ENCODE results near the gene CADM4. TPM values are rescaled to one million over a fixed set of nuclear protein-coding genes. Genes with fewer than 3 reads are reported as not detected.
A peak's percentile ranks its signal among the peaks of the same experiment; 100 is the strongest.

Gene CADM4
- total RNA-seq, 4 donors from 2014 or later = 19.8 to 52.5 (median 31.6) TPM

- no peak for ATAC-seq
- H3K27ac ChIP-seq = no peak overlapping the region
- H3K9me3 ChIP-seq = no peaks in the 10 kb centered on the region
- H3K4me3 ChIP-seq = no peak overlapping the region
- no peaks in the 10 kb centered on the region for H3K27me3 ChIP-seq
- 84% methylated on average over 8 of the region's 19 CpGs; no CpG with 5 or more reads in 1 of the 2 donors for WGBS, 2 donors (ENCODE audit: low coverage in 1 of 2)
- TF ChIP-seq CTCF (IDR thresholded peaks at IDR 0.05) (no peak), EP300 (IDR thresholded peaks at IDR 0.05) (no peak), POLR2AphosphoS5 (IDR thresholded peaks at IDR 0.05) (no peak), POLR2A (IDR thresholded peaks at IDR 0.05) (no peak)
- H3K4me1 ChIP-seq = peaks cover 5 to 39% (median 24%) of the 10 kb centered on the region in 3 donors
- peaks cover 0 to 54% of the 10 kb centered on the region in 2 donors for H3K36me3 ChIP-seq
Measured at GRCh38 chr19:43598445-43599240, 41.0 kb downstream of the CADM4 start.

GRCh38 chr19:43597876-43598275 lies 41.8 kb downstream of the CADM4 start:
- Histone ChIP-seq H3K4me1 (peaks cover 5 to 47% (median 29%) of the 10 kb centered on the region in 3 donors), H3K27me3 (no peaks in the 10 kb centered on the region), H3K9me3 (no peaks in the 10 kb centered on the region), H3K4me3 (no peak overlapping the region), H3K27ac (peak overlapping the region in 2 of 4 donors; percentile 21 to 92), H3K36me3 (peaks cover 0 to 60% of the 10 kb centered on the region in 2 donors)
- no peak for TF ChIP-seq POLR2A (IDR thresholded peaks at IDR 0.05)
- no peak for TF ChIP-seq CTCF (IDR thresholded peaks at IDR 0.05)
- no peak for TF ChIP-seq EP300 (IDR thresholded peaks at IDR 0.05)
- TF ChIP-seq POLR2AphosphoS5 (IDR thresholded peaks at IDR 0.05) = no peak
- WGBS, 2 donors (ENCODE audit: low coverage in 1 of 2) = 49 to 54% methylated on average over 2 to 4 of the region's 5 CpGs
- ATAC-seq = no peak

GRCh38 chr19:43596842-43597461 lies 42.7 kb downstream of the CADM4 start:
- ATAC-seq = no peak
- Histone ChIP-seq H3K36me3 (peaks cover 0 to 62% of the 10 kb centered on the region in 2 donors), H3K27me3 (no peaks in the 10 kb centered on the region), H3K4me3 (peak overlapping the region; percentile 56 to 63), H3K4me1 (peaks cover 5 to 52% (median 29%) of the 10 kb centered on the region in 3 donors), H3K27ac (peak overlapping the region; percentile 79 to 98 (median 94)), H3K9me3 (no peaks in the 10 kb centered on the region)
- WGBS, 2 donors (ENCODE audit: low coverage in 1 of 2) = 0 to 20% methylated on average over 1 to 6 of the region's 7 CpGs
- no peak for TF ChIP-seq POLR2AphosphoS5 (IDR thresholded peaks at IDR 0.05)
- TF ChIP-seq POLR2A (IDR thresholded peaks at IDR 0.05) = no peak
- TF ChIP-seq EP300 (IDR thresholded peaks at IDR 0.05) = no peak
- no peak for TF ChIP-seq CTCF (IDR thresholded peaks at IDR 0.05)

GRCh38 chr19:43595999-43596841 lies 43.4 kb downstream of the CADM4 start, which contains the start of the genes IRGQ and ZNF576:
Gene IRGQ (minus strand): TSS chr19:43596134. CDS start chr19:43595338, 796 bp downstream.
Gene ZNF576 (plus strand): TSS chr19:43596595. CDS start chr19:43597109, 514 bp downstream.
- H3K4me1 ChIP-seq = peaks cover 5 to 52% (median 29%) of the 10 kb centered on the region in 3 donors
- TF ChIP-seq POLR2A (IDR thresholded peaks at IDR 0.05) = peak; percentile 67 to 68
- peak; percentile 93 for TF ChIP-seq POLR2AphosphoS5 (IDR thresholded peaks at IDR 0.05)
- no peak for TF ChIP-seq EP300 (IDR thresholded peaks at IDR 0.05)
- TF ChIP-seq CTCF (IDR thresholded peaks at IDR 0.05) = peak in 3 of 4 experiments; percentile 10 to 27 (median 11)
- no peaks in the 10 kb centered on the region for H3K27me3 ChIP-seq
- peak within 1 kb of the TSS; percentile 56 to 63 for H3K4me3 ChIP-seq
- peak within 1 kb of the TSS; percentile 79 to 98 (median 94) for H3K27ac ChIP-seq
- peaks cover 0 to 62% of the 10 kb centered on the region in 2 donors for H3K36me3 ChIP-seq
- no peaks in the 10 kb centered on the region for H3K9me3 ChIP-seq
- WGBS, 2 donors (ENCODE audit: low coverage in 1 of 2) = 0 to 3% methylated on average over 5 to 11 of the region's 60 CpGs
- peak; percentile 97 for ATAC-seq
